Spleen (tissue), 11 donors: ENCODE results near the gene TAF7L. TPM values are rescaled to one million over a fixed set of nuclear protein-coding genes. Genes with fewer than 3 reads are reported as not detected.

Experiments
- DNase-seq: peaks from one replicate; pipeline ENCODE4 v3.0.0-alpha.2; 2020
- H3K27ac ChIP-seq, 8 donors: fragments of 200-600 bp; sonication (generic) in 7 of 8; 1 replicate in 4 of 8; 2 replicates in 4 of 8; pipeline versions ENCODE4 v1.5.0 to v1.8.0; 2016 to 2021; ENCODE audit warnings: inconsistent platforms in 4 of 8, mild to moderate bottlenecking in 4 of 8, moderate library complexity in 1 of 8
- H3K27me3 ChIP-seq, 7 donors: fragments of 200-600 bp; sonication (generic) in 6 of 7; replicated peaks in 1 of 7; 1 replicate in 4 of 7; 2 replicates in 3 of 7; pipeline versions ENCODE4 v1.5.0 to v1.8.0; 2016 to 2021; ENCODE audit warnings: inconsistent platforms in 3 of 7, mild to moderate bottlenecking in 1 of 7
- H3K36me3 ChIP-seq, 6 donors: fragments of 200-600 bp; sonication (generic) in 5 of 6; 1 replicate in 4 of 6; 2 replicates in 2 of 6; pipeline versions ENCODE4 v1.5.0 to v1.8.0; 2016 to 2021; ENCODE audit warnings: inconsistent platforms in 2 of 6
- H3K4me1 ChIP-seq, 6 donors: fragments of 200-600 bp; sonication (generic) in 5 of 6; 1 replicate in 3 of 6; 2 replicates in 3 of 6; pipeline versions ENCODE4 v1.5.0 to v1.8.0; 2016 to 2021; ENCODE audit warnings: inconsistent platforms in 3 of 6
- H3K4me3 ChIP-seq, 8 donors: fragments of 200-600 bp; sonication (generic) in 7 of 8; 1 replicate in 4 of 8; 2 replicates in 4 of 8; pipeline versions ENCODE4 v1.5.0 to v1.8.0; 2016 to 2021; ENCODE audit warnings: inconsistent platforms in 4 of 8, mild to moderate bottlenecking in 4 of 8, moderate library complexity in 2 of 8
- H3K9me3 ChIP-seq, 8 donors: fragments of 200-600 bp; sonication (generic) in 7 of 8; 1 replicate in 4 of 8; 2 replicates in 4 of 8; pipeline versions ENCODE4 v1.5.0 to v1.8.0; 2016 to 2021; ENCODE audit warnings: inconsistent platforms in 4 of 8
- POLR2A ChIP-seq, 3 donors: fragments of 450-650 bp; IDR thresholded peaks; one replicate each; pipeline ENCODE4 v1.5.1; 2017; ENCODE audit warnings: antibody characterized with exemption in 3 of 3, mild to moderate bottlenecking in 1 of 3
- POLR2AphosphoS5 ChIP-seq, 3 donors: sonication (generic); formaldehyde crosslinking; IDR thresholded peaks; one replicate each; pipeline ENCODE4 v1.5.1; 2017; ENCODE audit warnings: antibody characterized with exemption in 3 of 3
- WGBS, 5 donors: extraction: QIAGEN DNeasy Blood & Tissue Kit in 3 of 5; methylation state at CpG; one replicate each; pipeline versions ENCODE4 v1.1.5 to v1.1.7; 2013 to 2018; 5-methylcytosine and 5-hydroxymethylcytosine counted together
- intact Hi-C: fragments of 100-400 bp; cut with DNase I; formaldehyde crosslinking; loops from one replicate; pipeline ENCODE4 v1.15.0; 2023; ENCODE audit warnings: low total_unique reads
- polyA plus RNA-seq, 3 donors: library from polyadenylated mRNA; stranded (reverse); fragments of 200-250 nt; gene quantifications; one replicate each; pipeline ENCODE4 v1.2.1, GENCODE V29; 2013
- total RNA-seq, 7 donors: library from RNA; depleted of rRNA in 3 of 7; stranded (reverse); fragments of >200 nt in 3 of 7; fragmentation: NEBNext Ultra II Directional in 4 of 7; extraction: Animal tissue kit (Norgen Biotek cat#: 25700) in 4 of 7; gene quantifications; one replicate each; pipeline versions ENCODE4 v1.1.0 to v1.2.1, GENCODE V29; 2016 to 2021
- TF ChIP-seq, protein P1 (sequence below), 11 experiments: fragments of 200-600 bp in 7 of 11; fragments of 450-650 bp in 4 of 11; sonication (generic) in 4 of 11; IDR thresholded peaks in 8 of 11; conservative IDR thresholded peaks in 3 of 11; 1 replicate in 7 of 11; 2 replicates in 4 of 11; pipeline versions ENCODE4 v1.4.0 to v1.8.0; 2016 to 2021; ENCODE audit warnings: antibody characterized with exemption in 11 of 11, inconsistent platforms in 4 of 11, mild to moderate bottlenecking in 1 of 11
- donor health status: healthy with polysubstance abuse.
- donor health status: DM: no; HTN: no; CAD: no; lungs with moderate emphysema.
- donor health status: DM: no; HTN: no; CAD: no.
- donor health status: Bipolar disorder and iron deficiency.
- donor health status: healthy.
- donor health status: DM: no; HTN: no; CAD: no.
- donor health status: DM: yes; HTN: yes; CAD: no.

TAF7L gene
- total and polyA plus RNA-seq, 10 donors: 0.09 to 0.20 (median 0.13) TPM; not detected in 6

DNA sequence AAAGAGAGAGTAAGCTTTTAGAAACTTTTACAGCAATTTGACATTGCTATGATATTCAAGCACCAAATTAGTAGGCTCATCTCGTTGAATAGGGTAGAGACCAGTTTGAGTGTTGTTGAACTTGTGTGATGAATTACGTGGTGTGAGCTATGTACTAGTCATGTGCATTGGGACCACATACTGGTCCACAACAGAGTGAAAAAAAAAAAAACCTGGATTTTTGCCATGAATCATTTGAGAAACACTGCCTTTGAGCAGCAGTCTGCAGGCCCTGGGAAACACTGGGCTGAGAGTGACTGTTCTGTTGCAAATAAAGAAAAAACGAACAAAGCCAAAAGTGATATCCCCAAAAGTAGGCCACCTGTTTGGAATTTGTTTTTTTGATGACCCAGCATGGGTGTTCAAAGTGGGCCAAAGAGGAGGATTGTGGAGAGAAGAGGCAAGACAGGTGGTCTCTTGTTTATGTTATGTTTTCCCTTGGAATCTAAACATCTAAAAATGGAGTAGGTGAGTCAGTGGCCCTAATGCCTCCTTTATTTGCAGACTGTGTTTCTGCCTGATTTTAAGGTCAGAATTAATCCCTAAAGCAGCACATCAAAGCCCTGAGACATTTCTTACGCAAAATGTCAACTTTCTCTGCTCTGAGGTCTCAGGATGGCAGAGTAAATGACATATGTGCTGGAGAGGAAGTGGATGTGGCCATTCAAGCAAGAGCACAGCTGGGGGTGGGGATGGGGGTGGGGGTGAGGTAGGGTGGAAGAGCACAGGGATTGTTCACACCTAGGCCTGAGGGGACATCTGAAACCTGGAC, 33.5 kb downstream of the TAF7L start:
- DNase-seq: no peak

GRCh38 chrX:101252634-101253033, 38.5 kb downstream of the TAF7L start:
- intact Hi-C loops: no loop called here

More for the DNA sequence above, 33.5 kb downstream of the TAF7L start:
- no peak overlapping the region for H3K4me3 ChIP-seq
- 68 to 85% (median 79%) methylated on average over 4 of the region's 4 CpGs for whole genome bisulfite sequencing, 5 donors
- no peaks in the 10 kb centered on the region for H3K4me1 ChIP-seq
- H3K27me3 ChIP-seq: peaks cover 0 to 7% (median 0%) of the 10 kb centered on the region in 7 donors
- H3K9me3 ChIP-seq: no peaks in the 10 kb centered on the region
- H3K27ac ChIP-seq: no peak overlapping the region
- intact Hi-C loops: no loop called here
- H3K36me3 ChIP-seq: no peaks in the 10 kb centered on the region
- no peak for TF ChIP-seq POLR2A (IDR thresholded peaks at IDR 0.05)
- TF ChIP-seq POLR2AphosphoS5 (IDR thresholded peaks at IDR 0.05): no peak
- TF ChIP-seq, protein P1, sequence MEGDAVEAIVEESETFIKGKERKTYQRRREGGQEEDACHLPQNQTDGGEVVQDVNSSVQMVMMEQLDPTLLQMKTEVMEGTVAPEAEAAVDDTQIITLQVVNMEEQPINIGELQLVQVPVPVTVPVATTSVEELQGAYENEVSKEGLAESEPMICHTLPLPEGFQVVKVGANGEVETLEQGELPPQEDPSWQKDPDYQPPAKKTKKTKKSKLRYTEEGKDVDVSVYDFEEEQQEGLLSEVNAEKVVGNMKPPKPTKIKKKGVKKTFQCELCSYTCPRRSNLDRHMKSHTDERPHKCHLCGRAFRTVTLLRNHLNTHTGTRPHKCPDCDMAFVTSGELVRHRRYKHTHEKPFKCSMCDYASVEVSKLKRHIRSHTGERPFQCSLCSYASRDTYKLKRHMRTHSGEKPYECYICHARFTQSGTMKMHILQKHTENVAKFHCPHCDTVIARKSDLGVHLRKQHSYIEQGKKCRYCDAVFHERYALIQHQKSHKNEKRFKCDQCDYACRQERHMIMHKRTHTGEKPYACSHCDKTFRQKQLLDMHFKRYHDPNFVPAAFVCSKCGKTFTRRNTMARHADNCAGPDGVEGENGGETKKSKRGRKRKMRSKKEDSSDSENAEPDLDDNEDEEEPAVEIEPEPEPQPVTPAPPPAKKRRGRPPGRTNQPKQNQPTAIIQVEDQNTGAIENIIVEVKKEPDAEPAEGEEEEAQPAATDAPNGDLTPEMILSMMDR (IDR thresholded peaks at IDR 0.05 in 8 of 11, conservative IDR thresholded peaks at IDR 0.05 in 3 of 11): no peak

GRCh38 chrX:101241531-101241930, 49.6 kb downstream of the TAF7L start:
- 87 to 100% (median 95%) methylated on average over 3 to 9 of the region's 9 CpGs for WGBS, 5 donors
- intact Hi-C loops: no loop called here
- no peaks in the 10 kb centered on the region for H3K4me1 ChIP-seq
- no peak overlapping the region for H3K4me3 ChIP-seq
- TF ChIP-seq, protein P1 (IDR thresholded peaks at IDR 0.05 in 8 of 11, conservative IDR thresholded peaks at IDR 0.05 in 3 of 11): no peak
- TF ChIP-seq POLR2AphosphoS5 (IDR thresholded peaks at IDR 0.05) (no peak), POLR2A (IDR thresholded peaks at IDR 0.05) (no peak)
- H3K9me3 ChIP-seq: no peaks in the 10 kb centered on the region
- no peak for DNase-seq
- H3K27ac ChIP-seq: no peak overlapping the region
- no peaks in the 10 kb centered on the region for H3K27me3 ChIP-seq
- no peaks in the 10 kb centered on the region for H3K36me3 ChIP-seq

More at GRCh38 chrX:101252634-101253033, 38.5 kb downstream of the TAF7L start:
- no peak for TF ChIP-seq POLR2A (IDR thresholded peaks at IDR 0.05)
- TF ChIP-seq, protein P1 (IDR thresholded peaks at IDR 0.05 in 8 of 11, conservative IDR thresholded peaks at IDR 0.05 in 3 of 11): no peak
- no peak for TF ChIP-seq POLR2AphosphoS5 (IDR thresholded peaks at IDR 0.05)
- Histone ChIP-seq H3K9me3 (no peaks in the 10 kb centered on the region), H3K27me3 (peaks cover 0 to 7% (median 0%) of the 10 kb centered on the region in 7 donors), H3K4me3 (no peak overlapping the region), H3K27ac (no peak overlapping the region), H3K4me1 (no peaks in the 10 kb centered on the region), H3K36me3 (no peaks in the 10 kb centered on the region)
- WGBS, 5 donors: 39 to 91% (median 86%) methylated on average over 2 of the region's 2 CpGs
- DNase-seq: no peak

- TF ChIP-seq POLR2AphosphoS5 (IDR thresholded peaks at IDR 0.05): no peak
- no peak for TF ChIP-seq POLR2A (IDR thresholded peaks at IDR 0.05)
- TF ChIP-seq, protein P1 (IDR thresholded peaks at IDR 0.05 in 8 of 11, conservative IDR thresholded peaks at IDR 0.05 in 3 of 11): no peak
- H3K4me3 ChIP-seq: no peak overlapping the region
- DNase-seq: no peak
- H3K27ac ChIP-seq: no peak overlapping the region
- H3K4me1 ChIP-seq: no peaks in the 10 kb centered on the region
- 33 to 86% (median 74%) methylated on average over 2 of the region's 2 CpGs for WGBS, 5 donors
- H3K27me3 ChIP-seq: no peaks in the 10 kb centered on the region
- no peaks in the 10 kb centered on the region for H3K9me3 ChIP-seq
- intact Hi-C loops: no loop called here
- no peaks in the 10 kb centered on the region for H3K36me3 ChIP-seq
Measured at GRCh38 chrX:101237041-101237440, 54.1 kb downstream of the TAF7L start.
